Measurements from ENCODE around the gene VASH2.

- TF ChIP-seq POLR2A (IDR thresholded peaks at IDR 0.05) = no peak
- no peak for TF ChIP-seq POLR2AphosphoS5 (IDR thresholded peaks at IDR 0.05)
- TF ChIP-seq, protein P1, sequence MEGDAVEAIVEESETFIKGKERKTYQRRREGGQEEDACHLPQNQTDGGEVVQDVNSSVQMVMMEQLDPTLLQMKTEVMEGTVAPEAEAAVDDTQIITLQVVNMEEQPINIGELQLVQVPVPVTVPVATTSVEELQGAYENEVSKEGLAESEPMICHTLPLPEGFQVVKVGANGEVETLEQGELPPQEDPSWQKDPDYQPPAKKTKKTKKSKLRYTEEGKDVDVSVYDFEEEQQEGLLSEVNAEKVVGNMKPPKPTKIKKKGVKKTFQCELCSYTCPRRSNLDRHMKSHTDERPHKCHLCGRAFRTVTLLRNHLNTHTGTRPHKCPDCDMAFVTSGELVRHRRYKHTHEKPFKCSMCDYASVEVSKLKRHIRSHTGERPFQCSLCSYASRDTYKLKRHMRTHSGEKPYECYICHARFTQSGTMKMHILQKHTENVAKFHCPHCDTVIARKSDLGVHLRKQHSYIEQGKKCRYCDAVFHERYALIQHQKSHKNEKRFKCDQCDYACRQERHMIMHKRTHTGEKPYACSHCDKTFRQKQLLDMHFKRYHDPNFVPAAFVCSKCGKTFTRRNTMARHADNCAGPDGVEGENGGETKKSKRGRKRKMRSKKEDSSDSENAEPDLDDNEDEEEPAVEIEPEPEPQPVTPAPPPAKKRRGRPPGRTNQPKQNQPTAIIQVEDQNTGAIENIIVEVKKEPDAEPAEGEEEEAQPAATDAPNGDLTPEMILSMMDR (IDR thresholded peaks at IDR 0.05) = no peak
Measured at GRCh38 chr1:212917858-212918257, 32.5 kb upstream of the VASH2 start.
